Stomach (tissue), 4 donors: ENCODE results near the gene GRK1.

Source experiments
- POLR2A ChIP-seq, 4 donors: fragments of 450-650 bp; IDR thresholded peaks; one replicate each; pipeline ENCODE4 v1.6.1; 2016; ENCODE audit warnings: antibody characterized with exemption in 4 of 4, control low read depth in 2 of 4, mild to moderate bottlenecking in 1 of 4, moderate library complexity in 1 of 4
- TF ChIP-seq, protein P1 (sequence below), 7 experiments: fragments of 450-650 bp in 4 of 7; fragments of 200-600 bp in 3 of 7; sonication (generic) in 3 of 7; IDR thresholded peaks; one replicate each; pipeline ENCODE4 v1.5.1; 2016 to 2019; ENCODE audit warnings: antibody characterized with exemption in 7 of 7, control low read depth in 2 of 7, mild to moderate bottlenecking in 1 of 7

GRCh38 chr13:113756441-113757097, 89.5 kb downstream of the GRK1 start:
- no peak for TF ChIP-seq POLR2A (IDR thresholded peaks at IDR 0.05)
- TF ChIP-seq, protein P1, sequence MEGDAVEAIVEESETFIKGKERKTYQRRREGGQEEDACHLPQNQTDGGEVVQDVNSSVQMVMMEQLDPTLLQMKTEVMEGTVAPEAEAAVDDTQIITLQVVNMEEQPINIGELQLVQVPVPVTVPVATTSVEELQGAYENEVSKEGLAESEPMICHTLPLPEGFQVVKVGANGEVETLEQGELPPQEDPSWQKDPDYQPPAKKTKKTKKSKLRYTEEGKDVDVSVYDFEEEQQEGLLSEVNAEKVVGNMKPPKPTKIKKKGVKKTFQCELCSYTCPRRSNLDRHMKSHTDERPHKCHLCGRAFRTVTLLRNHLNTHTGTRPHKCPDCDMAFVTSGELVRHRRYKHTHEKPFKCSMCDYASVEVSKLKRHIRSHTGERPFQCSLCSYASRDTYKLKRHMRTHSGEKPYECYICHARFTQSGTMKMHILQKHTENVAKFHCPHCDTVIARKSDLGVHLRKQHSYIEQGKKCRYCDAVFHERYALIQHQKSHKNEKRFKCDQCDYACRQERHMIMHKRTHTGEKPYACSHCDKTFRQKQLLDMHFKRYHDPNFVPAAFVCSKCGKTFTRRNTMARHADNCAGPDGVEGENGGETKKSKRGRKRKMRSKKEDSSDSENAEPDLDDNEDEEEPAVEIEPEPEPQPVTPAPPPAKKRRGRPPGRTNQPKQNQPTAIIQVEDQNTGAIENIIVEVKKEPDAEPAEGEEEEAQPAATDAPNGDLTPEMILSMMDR (IDR thresholded peaks at IDR 0.05), result no peak
